HG02970 (cell line): ENCODE data around the gene CHAC1.

Experiments
- ATAC-seq: cut with Tn5 transposase; IDR thresholded peaks from one replicate; pipeline ENCODE4 v1.9.1; 2021; ENCODE audit warnings: mild to moderate bottlenecking, moderate library complexity, moderate number of reproducible peaks; ENCODE audit not compliant: unreplicated experiment, low FRiP score

Gene CHAC1

GRCh38 chr15:40922608-40923005 is 30.7 kb upstream of the CHAC1 start:
- no peak for ATAC-seq

- ATAC-seq = no peak
Observed at GRCh38 chr15:40923551-40923950, 29.7 kb upstream of the CHAC1 start.

- ATAC-seq = no peak
Observed at GRCh38 chr15:40925495-40925862, 27.8 kb upstream of the CHAC1 start.

GRCh38 chr15:40925863-40926658 is 27.2 kb upstream of the CHAC1 start:
- ATAC-seq = no peak

GRCh38 chr15:40926659-40927494 is 26.4 kb upstream of the CHAC1 start:
- no peak for ATAC-seq

- no peak for ATAC-seq
Observed at GRCh38 chr15:40927495-40927872, 25.8 kb upstream of the CHAC1 start.

- ATAC-seq = no peak
Observed at GRCh38 chr15:40927873-40928806, 25.1 kb upstream of the CHAC1 start.

- no peak for ATAC-seq
Observed at GRCh38 chr15:40928821-40929659, 24.2 kb upstream of the CHAC1 start, which contains the start of gene DLL4. DLL4 (plus strand) TSS chr15:40929340; CDS start chr15:40929669, 329 bp downstream.

- no peak for ATAC-seq
Observed at GRCh38 chr15:40929660-40930429, 23.4 kb upstream of the CHAC1 start.

GRCh38 chr15:40930430-40931299 is 22.6 kb upstream of the CHAC1 start:
- no peak for ATAC-seq

- no peak for ATAC-seq
Observed at GRCh38 chr15:40931300-40932142, 21.8 kb upstream of the CHAC1 start.

- no peak for ATAC-seq
Observed at GRCh38 chr15:40932156-40932555, 21.1 kb upstream of the CHAC1 start.

GRCh38 chr15:40932649-40933516 is 20.4 kb upstream of the CHAC1 start:
- ATAC-seq = no peak

- ATAC-seq = no peak
Observed at GRCh38 chr15:40933517-40933902, 19.8 kb upstream of the CHAC1 start.

- no peak for ATAC-seq
Observed at GRCh38 chr15:40934457-40934856, 18.8 kb upstream of the CHAC1 start.

- ATAC-seq = no peak
Observed at GRCh38 chr15:40936234-40936708, 17.0 kb upstream of the CHAC1 start.
